Caco-2 (cell line): Measurements from ENCODE around the gene NECAP2. TPM values are rescaled to one million over a fixed set of nuclear protein-coding genes. Genes with fewer than 3 reads are reported as not detected.

ENCODE experiments used
- BruUV-seq: library from RNA; stranded (reverse); fragments of 400-500 nt; replicated peaks from 2 replicates; lab custom pipeline; 2021; lab: Mats Ljungman, UMichigan
- CTCF ChIA-PET: fragments of 300-600 bp; sonication (Branson Sonifier 250); formaldehyde crosslinking; loops from one replicate; lab custom pipeline; 2022; ENCODE audit warnings: antibody characterized with exemption; lab: Charles Lee
- POLR2A ChIA-PET: fragments of 300-600 bp; sonication (Branson Sonifier 250); formaldehyde crosslinking; loops from one replicate; lab custom pipeline; 2022; ENCODE audit warnings: antibody characterized with exemption; lab: Charles Lee
- DNase-seq, 2 experiments: peaks; one replicate each; pipeline versions ENCODE4 v3.0.0 to v3.0.0-alpha.2; 2020 to 2022
- H3K27me3 ChIP-seq: replicated peaks from 2 replicates; pipeline ENCODE4 v1.6.0; 2011; ENCODE audit warnings: low read length; ENCODE audit not compliant: control insufficient read depth, insufficient read depth
- H3K36me3 ChIP-seq: 2 replicates; pipeline ENCODE4 v1.5.1; 2011; ENCODE audit warnings: low read length; ENCODE audit not compliant: control insufficient read depth, insufficient read depth
- H3K4me1 ChIP-seq: fragments of 250-450 bp; sonication (Bioruptor Pico); 2 replicates; pipeline ENCODE4 v1.5.1; 2020; ENCODE audit warnings: mild to moderate bottlenecking
- H3K4me3 ChIP-seq: 2 replicates; pipeline ENCODE4 v1.5.1; 2011; ENCODE audit warnings: low read depth, mild to moderate bottlenecking, control low read depth, low read length
- H3K9me3 ChIP-seq: fragments of 250-450 bp; sonication (Bioruptor Pico); 2 replicates; pipeline ENCODE4 v1.5.1; 2020; ENCODE audit warnings: mild to moderate bottlenecking, moderate library complexity
- H3K27ac Mint-ChIP-seq: one replicate; pipeline ENCODE4 v1.8.0; 2022; ENCODE audit warnings: mixed read lengths; ENCODE audit not compliant: unreplicated experiment
- H3K27me3 Mint-ChIP-seq: one replicate; pipeline ENCODE4 v1.8.0; 2022; ENCODE audit warnings: mixed read lengths; ENCODE audit not compliant: insufficient read depth, unreplicated experiment
- H3K36me3 Mint-ChIP-seq: one replicate; pipeline ENCODE4 v1.8.0; 2022; ENCODE audit warnings: mild to moderate bottlenecking, mixed read lengths; ENCODE audit not compliant: insufficient read depth, unreplicated experiment
- H3K4me1 Mint-ChIP-seq: one replicate; pipeline ENCODE4 v1.8.0; 2022; ENCODE audit warnings: low read depth, mixed read lengths; ENCODE audit not compliant: unreplicated experiment
- H3K4me3 Mint-ChIP-seq: one replicate; pipeline ENCODE4 v1.8.0; 2022; ENCODE audit warnings: mild to moderate bottlenecking, moderate library complexity, mixed read lengths; ENCODE audit not compliant: unreplicated experiment
- H3K9me3 Mint-ChIP-seq: one replicate; pipeline ENCODE4 v1.8.0; 2022; ENCODE audit warnings: mixed read lengths; ENCODE audit not compliant: unreplicated experiment
- CTCF ChIP-seq, 2 experiments: fragments of 200-600 bp in 1 of 2; IDR thresholded peaks; 1 replicate in 1 of 2; 2 replicates in 1 of 2; pipeline versions ENCODE4 v1.5.1 to v1.8.0; 2011 to 2022; ENCODE audit warnings: antibody characterized with exemption in 1 of 2, control low read depth in 1 of 2, inconsistent platforms in 1 of 2, low read depth in 1 of 2, low read length in 1 of 2, mild to moderate bottlenecking in 1 of 2, moderate library complexity in 1 of 2; ENCODE audit not compliant: insufficient read depth in 1 of 2, severe bottlenecking in 1 of 2, unreplicated experiment in 1 of 2
- intact Hi-C: fragments of 100-400 bp; cut with micrococcal nuclease; formaldehyde crosslinking; loops from one replicate; pipeline ENCODE4 v1.10.0; 2022; ENCODE audit not compliant: unreplicated experiment
- total RNA-seq: library from RNA; stranded (reverse); gene quantifications from 2 replicates; pipeline ENCODE4 v1.2.3, GENCODE V29; 2022

Gene NECAP2
- total RNA-seq, 1 experiment from 2014 or later = 29.4 TPM

GRCh38 chr1:16434007-16434406 lies 6.5 kb upstream of the NECAP2 start:
- no peak overlapping the region for H3K4me3 ChIP-seq
- CTCF ChIA-PET = no interaction called here
- H3K9me3 ChIP-seq = no peaks in the 10 kb centered on the region
- H3K27me3 ChIP-seq = no peaks in the 10 kb centered on the region
- Mint-ChIP-seq H3K4me1 (no peaks in the 10 kb centered on the region), H3K27me3 (peaks cover 4% of the 10 kb centered on the region), H3K4me3 (no peak overlapping the region), H3K27ac (no peak overlapping the region), H3K36me3 (no peaks in the 10 kb centered on the region), H3K9me3 (no peaks in the 10 kb centered on the region)
- H3K4me1 ChIP-seq = no peaks in the 10 kb centered on the region
- intact Hi-C loops = no loop called here
- BruUV-seq = no TSS peak
- no peaks in the 10 kb centered on the region for H3K36me3 ChIP-seq
- TF ChIP-seq CTCF (IDR thresholded peaks at IDR 0.05; ENCODE audit: insufficient read depth in 1 of 2, low read depth in 1 of 2, low read length in 1 of 2, severe bottlenecking in 1 of 2, unreplicated experiment in 1 of 2) = no peak
- POLR2A ChIA-PET = no interaction called here
- no peak for DNase-seq

GRCh38 chr1:16434501-16434900 lies 6.0 kb upstream of the NECAP2 start:
- no TSS peak for BruUV-seq
- H3K4me3 Mint-ChIP-seq = no peak overlapping the region
- intact Hi-C loops = no loop called here
- POLR2A ChIA-PET = no interaction called here
- H3K9me3 Mint-ChIP-seq = no peaks in the 10 kb centered on the region
- TF ChIP-seq CTCF (IDR thresholded peaks at IDR 0.05; ENCODE audit: insufficient read depth in 1 of 2, low read depth in 1 of 2, low read length in 1 of 2, severe bottlenecking in 1 of 2, unreplicated experiment in 1 of 2) = no peak
- DNase-seq = no peak
- no peaks in the 10 kb centered on the region for H3K27me3 ChIP-seq
- no peaks in the 10 kb centered on the region for H3K4me1 Mint-ChIP-seq
- no peaks in the 10 kb centered on the region for H3K9me3 ChIP-seq
- no peaks in the 10 kb centered on the region for H3K36me3 ChIP-seq
- no peak overlapping the region for H3K4me3 ChIP-seq
- H3K4me1 ChIP-seq = no peaks in the 10 kb centered on the region
- CTCF ChIA-PET = no interaction called here
- H3K27ac Mint-ChIP-seq = no peak overlapping the region
- H3K36me3 Mint-ChIP-seq = no peaks in the 10 kb centered on the region
- peaks cover 4% of the 10 kb centered on the region for H3K27me3 Mint-ChIP-seq

GRCh38 chr1:16436946-16437474 lies 3.5 kb upstream of the NECAP2 start, which contains the start of gene SPATA21:
TSS of gene SPATA21 (minus strand) at chr1:16437424. CDS start at chr1:16431371, 6,053 bp downstream.
- Mint-ChIP-seq H3K9me3 (no peaks in the 10 kb centered on the region), H3K27me3 (peaks cover 4% of the 10 kb centered on the region), H3K4me1 (no peaks in the 10 kb centered on the region), H3K27ac (no peak within 1 kb of the TSS), H3K4me3 (no peak within 1 kb of the TSS), H3K36me3 (peaks cover 5% of the 10 kb centered on the region)
- POLR2A ChIA-PET = no interaction called here
- DNase-seq = no peak
- intact Hi-C loops = no loop called here
- H3K4me1 ChIP-seq = no peaks in the 10 kb centered on the region
- H3K4me3 ChIP-seq = no peak within 1 kb of the TSS
- no TSS peak for BruUV-seq
- no peaks in the 10 kb centered on the region for H3K9me3 ChIP-seq
- H3K27me3 ChIP-seq = no peaks in the 10 kb centered on the region
- CTCF ChIA-PET = no interaction called here
- no peaks in the 10 kb centered on the region for H3K36me3 ChIP-seq
- no peak for TF ChIP-seq CTCF (IDR thresholded peaks at IDR 0.05; ENCODE audit: insufficient read depth in 1 of 2, low read depth in 1 of 2, low read length in 1 of 2, severe bottlenecking in 1 of 2, unreplicated experiment in 1 of 2)
